GDM1 (cell line): ENCODE data around the gene CNIH1.

ENCODE experiments used
- DNase-seq: peaks from one replicate; lab custom pipeline; 2025; lab: John Stamatoyannopoulos, UW

CNIH1 gene

GRCh38 chr14:54440873-54441868 lies at the start of gene CNIH1:
Gene CNIH1 (minus strand): TSS chr14:54441374. CDS start chr14:54441327, 47 bp downstream.
- DNase-seq = peak; percentile 88

GRCh38 chr14:54490445-54491175 lies 49.4 kb upstream of the CNIH1 start:
- DNase-seq = no peak

- DNase-seq = no peak
Observed at GRCh38 chr14:54489731-54490444, 48.7 kb upstream of the CNIH1 start.

- no peak for DNase-seq
Observed at GRCh38 chr14:54489318-54489683, 48.1 kb upstream of the CNIH1 start.

GRCh38 chr14:54488646-54489317 lies 47.6 kb upstream of the CNIH1 start, which contains the start of gene GMFB:
Gene GMFB (minus strand): TSS chr14:54488980. CDS start chr14:54488927, 53 bp downstream.
- DNase-seq = peak; percentile 84

GRCh38 chr14:54488318-54488645 lies 47.1 kb upstream of the CNIH1 start:
- no peak for DNase-seq

GRCh38 chr14:54487771-54488170 lies 46.6 kb upstream of the CNIH1 start:
- DNase-seq = no peak

GRCh38 chr14:54486685-54487084 lies 45.5 kb upstream of the CNIH1 start:
- no peak for DNase-seq

- no peak for DNase-seq
Observed at GRCh38 chr14:54483846-54484245, 42.7 kb upstream of the CNIH1 start.

GRCh38 chr14:54483073-54483745 lies 42.0 kb upstream of the CNIH1 start:
- no peak for DNase-seq

- DNase-seq = no peak
Observed at GRCh38 chr14:54481695-54482094, 40.5 kb upstream of the CNIH1 start.

GRCh38 chr14:54480830-54481562 lies 39.8 kb upstream of the CNIH1 start:
- DNase-seq = no peak

GRCh38 chr14:54478636-54479215 lies 37.6 kb upstream of the CNIH1 start:
- no peak for DNase-seq

GRCh38 chr14:54475911-54476310 lies 34.7 kb upstream of the CNIH1 start:
- no peak for DNase-seq

GRCh38 chr14:54475187-54475899 lies 34.2 kb upstream of the CNIH1 start:
- no peak for DNase-seq

GRCh38 chr14:54474232-54474793 lies 33.1 kb upstream of the CNIH1 start:
- DNase-seq = no peak

GRCh38 chr14:54472315-54472714 lies 31.1 kb upstream of the CNIH1 start:
- no peak for DNase-seq

GRCh38 chr14:54471641-54472040 lies 30.5 kb upstream of the CNIH1 start:
- DNase-seq = no peak

GRCh38 chr14:54470701-54471100 lies 29.5 kb upstream of the CNIH1 start:
- DNase-seq = no peak
